A673 (cell line): Measurements from ENCODE around the gene ARHGEF7. TPM values are rescaled to one million over a fixed set of nuclear protein-coding genes. Genes with fewer than 3 reads are reported as not detected.

ENCODE experiments used
- BruUV-seq: library from RNA; stranded (reverse); fragments of 400-500 nt; replicated peaks from 2 replicates; lab custom pipeline; 2021; lab: Mats Ljungman, UMichigan
- CTCF ChIA-PET: fragments of 300-600 bp; sonication (Branson Sonifier 250); formaldehyde crosslinking; loops from one replicate; lab custom pipeline; 2022; ENCODE audit warnings: antibody characterized with exemption; lab: Charles Lee
- POLR2A ChIA-PET: fragments of 300-600 bp; sonication (Branson Sonifier 250); formaldehyde crosslinking; loops from one replicate; lab custom pipeline; 2022; ENCODE audit warnings: antibody characterized with exemption; ENCODE audit not compliant: low non-redundant PET; lab: Charles Lee
- DNase-seq: peaks from one replicate; pipeline ENCODE4 v3.0.0-alpha.2; 2015; ENCODE audit warnings: low spot score
- H3K27ac ChIP-seq: fragments of 200-600 bp; sonication (generic); 2 replicates; pipeline ENCODE4 v1.5.1; 2016; ENCODE audit warnings: mixed run types, low read depth, mild to moderate bottlenecking, mixed read lengths, antibody characterized with exemption, low read length; ENCODE audit not compliant: poor library complexity, severe bottlenecking
- H3K27me3 ChIP-seq: fragments of 200-600 bp; sonication (generic); replicated peaks from 2 replicates; pipeline ENCODE4 v1.6.1; 2017; ENCODE audit warnings: mixed run types, low read depth, mild to moderate bottlenecking, mixed read lengths, antibody characterized with exemption, low read length; ENCODE audit not compliant: insufficient read depth, poor library complexity
- H3K36me3 ChIP-seq: fragments of 200-600 bp; sonication (generic); 2 replicates; pipeline ENCODE4 v1.6.1; 2016; ENCODE audit warnings: mixed run types, mild to moderate bottlenecking, mixed read lengths, antibody characterized with exemption, low read length; ENCODE audit not compliant: insufficient read depth, poor library complexity, severe bottlenecking
- H3K4me1 ChIP-seq: fragments of 200-600 bp; sonication (generic); 2 replicates; pipeline ENCODE4 v1.6.1; 2017; ENCODE audit warnings: mixed run types, mild to moderate bottlenecking, mixed read lengths, antibody characterized with exemption, low read length; ENCODE audit not compliant: insufficient read depth, poor library complexity, severe bottlenecking
- H3K4me3 ChIP-seq: fragments of 200-600 bp; sonication (generic); 2 replicates; pipeline ENCODE4 v1.5.1; 2016; ENCODE audit warnings: low read depth, mixed run types, mild to moderate bottlenecking, mixed read lengths, low read length; ENCODE audit not compliant: poor library complexity, severe bottlenecking
- H3K9me3 ChIP-seq: fragments of 200-600 bp; sonication (generic); 2 replicates; pipeline ENCODE4 v1.6.1; 2016; ENCODE audit warnings: mixed run types, low read depth, mild to moderate bottlenecking, mixed read lengths, antibody characterized with exemption, low read length; ENCODE audit not compliant: poor library complexity, severe bottlenecking
- EZH2 ChIP-seq: fragments of 200-600 bp; sonication (generic); IDR thresholded peaks from 2 replicates; pipeline ENCODE4 v1.6.1; 2017; ENCODE audit warnings: borderline replicate concordance, low read depth, mild to moderate bottlenecking, mixed read lengths, antibody characterized with exemption, low read length; ENCODE audit not compliant: poor library complexity, severe bottlenecking
- intact Hi-C: fragments of 100-400 bp; cut with micrococcal nuclease; formaldehyde crosslinking; loops from one replicate; pipeline ENCODE4 v1.10.0; 2022; ENCODE audit not compliant: unreplicated experiment
- total RNA-seq: library from RNA; stranded (reverse); gene quantifications from 2 replicates; pipeline ENCODE4 v1.2.3, GENCODE V29; 2021
- TF ChIP-seq, protein P1 (sequence below): fragments of 300-800, 200-600 bp; sonication (generic); conservative IDR thresholded peaks from 2 replicates; pipeline ENCODE4 v1.5.1; 2017; ENCODE audit warnings: low read depth, mild to moderate bottlenecking, antibody characterized with exemption, low read length, moderate library complexity, mixed read lengths

The ARHGEF7 gene
- total RNA-seq, 1 experiment from 2014 or later = 39.9 TPM

DNA sequence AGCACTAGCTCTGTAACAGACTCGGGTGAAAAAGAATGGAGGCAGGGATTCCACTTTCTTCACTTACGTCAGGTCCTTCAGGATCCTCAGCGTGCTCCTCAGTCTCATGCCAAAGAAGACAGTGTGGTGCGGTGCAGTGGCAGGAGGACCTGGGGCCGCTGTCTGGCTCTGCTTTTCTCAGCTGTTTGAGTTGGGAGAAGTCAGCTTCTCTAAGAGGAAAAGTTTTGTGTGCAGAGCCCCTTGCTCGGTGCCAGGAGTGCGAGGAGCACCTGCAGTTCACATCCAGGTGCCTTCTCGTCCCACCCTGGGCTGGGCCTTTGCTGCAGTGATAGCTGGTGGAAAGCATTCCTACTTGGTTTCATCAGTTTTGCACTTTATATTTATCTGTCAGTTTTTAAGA is 127.5 kb downstream of the ARHGEF7 start:
- BruUV-seq = no TSS peak
- Histone ChIP-seq H3K27ac (no peak overlapping the region), H3K36me3 (peaks cover 5% of the 10 kb centered on the region), H3K4me1 (no peaks in the 10 kb centered on the region), H3K9me3 (no peaks in the 10 kb centered on the region), H3K27me3 (no peaks in the 10 kb centered on the region), H3K4me3 (no peak overlapping the region)
- intact Hi-C loops = no loop called here
- ChIA-PET CTCF (no interaction called here), POLR2A (no interaction called here)
- no peak for TF ChIP-seq EZH2
- TF ChIP-seq, protein P1, sequence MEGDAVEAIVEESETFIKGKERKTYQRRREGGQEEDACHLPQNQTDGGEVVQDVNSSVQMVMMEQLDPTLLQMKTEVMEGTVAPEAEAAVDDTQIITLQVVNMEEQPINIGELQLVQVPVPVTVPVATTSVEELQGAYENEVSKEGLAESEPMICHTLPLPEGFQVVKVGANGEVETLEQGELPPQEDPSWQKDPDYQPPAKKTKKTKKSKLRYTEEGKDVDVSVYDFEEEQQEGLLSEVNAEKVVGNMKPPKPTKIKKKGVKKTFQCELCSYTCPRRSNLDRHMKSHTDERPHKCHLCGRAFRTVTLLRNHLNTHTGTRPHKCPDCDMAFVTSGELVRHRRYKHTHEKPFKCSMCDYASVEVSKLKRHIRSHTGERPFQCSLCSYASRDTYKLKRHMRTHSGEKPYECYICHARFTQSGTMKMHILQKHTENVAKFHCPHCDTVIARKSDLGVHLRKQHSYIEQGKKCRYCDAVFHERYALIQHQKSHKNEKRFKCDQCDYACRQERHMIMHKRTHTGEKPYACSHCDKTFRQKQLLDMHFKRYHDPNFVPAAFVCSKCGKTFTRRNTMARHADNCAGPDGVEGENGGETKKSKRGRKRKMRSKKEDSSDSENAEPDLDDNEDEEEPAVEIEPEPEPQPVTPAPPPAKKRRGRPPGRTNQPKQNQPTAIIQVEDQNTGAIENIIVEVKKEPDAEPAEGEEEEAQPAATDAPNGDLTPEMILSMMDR = no peak
- no peak for DNase-seq

DNA sequence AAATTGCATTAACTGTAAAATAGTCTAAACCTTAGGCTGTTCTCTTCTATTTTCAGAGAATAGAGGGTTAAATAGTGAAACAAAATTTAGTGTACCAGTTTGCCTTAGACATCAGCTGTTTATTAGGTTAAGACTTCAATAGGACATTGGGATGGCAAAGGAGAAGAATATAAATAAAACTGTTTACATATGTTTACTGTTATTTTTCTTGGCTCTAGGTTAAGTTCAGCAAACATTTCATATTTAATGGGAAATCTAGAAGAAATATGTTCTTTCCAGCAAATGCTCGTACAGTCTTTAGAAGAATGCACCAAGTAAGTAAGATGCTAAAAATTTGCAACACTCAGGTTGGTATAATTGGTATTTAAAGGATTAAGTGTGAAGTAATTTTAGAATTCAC is 128.9 kb downstream of the ARHGEF7 start:
- intact Hi-C loops = no loop called here
- ChIA-PET CTCF (no interaction called here), POLR2A (no interaction called here)
- TF ChIP-seq EZH2 = no peak
- TF ChIP-seq, protein P1 = no peak
- H3K4me3 ChIP-seq = no peak overlapping the region
- H3K36me3 ChIP-seq = peaks cover 5% of the 10 kb centered on the region
- DNase-seq = no peak
- no peak overlapping the region for H3K27ac ChIP-seq
- no peaks in the 10 kb centered on the region for H3K4me1 ChIP-seq
- no peaks in the 10 kb centered on the region for H3K9me3 ChIP-seq
- BruUV-seq = no TSS peak
- no peaks in the 10 kb centered on the region for H3K27me3 ChIP-seq

DNA sequence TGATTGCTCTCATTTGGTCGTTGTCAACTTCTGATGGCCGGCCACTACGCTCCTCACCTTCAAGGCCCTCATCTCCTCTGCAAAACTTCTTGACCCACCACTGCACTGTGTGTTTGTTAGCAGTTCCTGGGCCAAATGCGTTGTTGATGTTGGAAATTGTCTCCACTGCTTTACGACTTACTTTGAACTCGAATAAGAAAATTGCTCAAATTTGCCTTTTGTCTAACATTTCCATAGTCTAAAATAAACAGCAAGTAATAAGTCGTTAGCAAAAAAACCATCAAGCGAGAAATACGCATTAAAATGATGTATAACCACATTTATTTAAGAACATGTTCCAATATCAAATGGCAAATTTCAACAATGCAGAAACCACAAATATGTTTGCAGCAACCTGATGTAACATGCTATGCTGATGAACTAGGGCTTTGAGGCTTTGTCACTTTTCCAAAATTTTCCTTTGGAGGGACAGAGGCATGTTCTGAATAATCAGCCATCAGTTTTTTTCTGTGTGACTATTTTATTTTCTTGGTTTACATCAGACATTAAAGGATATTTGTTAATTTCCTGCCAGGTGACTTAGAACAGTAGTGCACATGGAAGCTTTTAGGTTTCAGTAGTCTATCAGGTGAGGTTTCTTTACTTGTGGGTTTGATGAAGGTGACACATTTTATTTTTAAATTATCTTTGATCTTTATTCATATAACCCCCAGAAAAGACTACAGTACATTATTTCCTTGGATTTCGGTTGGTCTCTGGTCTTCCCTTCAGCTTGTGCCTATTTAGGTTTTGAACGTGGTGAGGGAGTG is 130.7 kb downstream of the ARHGEF7 start:
- intact Hi-C loops = no loop called here
- Histone ChIP-seq H3K27ac (no peak overlapping the region), H3K27me3 (no peaks in the 10 kb centered on the region), H3K36me3 (peaks cover 5% of the 10 kb centered on the region), H3K4me1 (no peaks in the 10 kb centered on the region), H3K4me3 (no peak overlapping the region), H3K9me3 (no peaks in the 10 kb centered on the region)
- DNase-seq = no peak
- BruUV-seq = no TSS peak
- CTCF ChIA-PET = no interaction called here
- TF ChIP-seq EZH2 = no peak
- TF ChIP-seq, protein P1 = no peak
- POLR2A ChIA-PET = no interaction called here
